Neural progenitor cell (in vitro differentiated cells): ENCODE measurements around the gene PTPRK. TPM values are rescaled to one million over a fixed set of nuclear protein-coding genes. Genes with fewer than 3 reads are reported as not detected.

Experiments
- DNase-seq: peaks from one replicate; pipeline ENCODE4 v3.0.0-alpha.2; 2016; ENCODE audit warnings: low spot score
- H2AFZ ChIP-seq: fragments of 200-600 bp; sonication (generic); replicated peaks from 2 replicates; pipeline ENCODE4 v1.6.1; 2016; ENCODE audit warnings: antibody characterized with exemption
- H3F3A ChIP-seq: fragments of 200-600 bp; sonication (generic); 2 replicates; pipeline ENCODE4 v1.6.1; 2016; ENCODE audit warnings: antibody characterized with exemption, low read depth
- H3K27ac ChIP-seq: fragments of 200-600 bp; sonication (generic); 2 replicates; pipeline ENCODE4 v1.5.1; 2016; ENCODE audit warnings: mild to moderate bottlenecking
- H3K27me3 ChIP-seq: fragments of 200-600 bp; sonication (generic); 2 replicates; pipeline ENCODE4 v1.6.1; 2016; ENCODE audit warnings: mild to moderate bottlenecking, moderate library complexity
- H3K36me3 ChIP-seq: fragments of 200-600 bp; sonication (generic); 2 replicates; pipeline ENCODE4 v1.5.1; 2016
- H3K4me1 ChIP-seq: fragments of 200-600 bp; sonication (generic); 2 replicates; pipeline ENCODE4 v1.6.1; 2016; ENCODE audit warnings: mixed run types
- H3K4me2 ChIP-seq: fragments of 200-600 bp; sonication (generic); 2 replicates; pipeline ENCODE4 v1.6.1; 2016
- H3K4me3 ChIP-seq: fragments of 200-600 bp; sonication (generic); 2 replicates; pipeline ENCODE4 v1.5.1; 2016
- H3K79me2 ChIP-seq: fragments of 200-600 bp; sonication (generic); 2 replicates; pipeline ENCODE4 v1.6.1; 2016; ENCODE audit warnings: low read depth
- H3K9ac ChIP-seq: fragments of 200-600 bp; sonication (generic); 2 replicates; pipeline ENCODE4 v1.6.1; 2016
- H3K9me3 ChIP-seq: fragments of 200-600 bp; sonication (generic); 2 replicates; pipeline ENCODE4 v1.5.1; 2016; ENCODE audit warnings: low read depth
- H4K20me1 ChIP-seq: fragments of 200-600 bp; sonication (generic); 2 replicates; pipeline ENCODE4 v1.6.1; 2016; ENCODE audit warnings: low read depth
- H3K27ac Mint-ChIP-seq: 3 replicates; pipeline ENCODE4 v1.8.0; 2021; ENCODE audit warnings: mixed read lengths
- H3K27me3 Mint-ChIP-seq: 2 replicates; pipeline ENCODE4 v1.8.0; 2022; ENCODE audit warnings: low read depth, mild to moderate bottlenecking, inconsistent platforms, moderate library complexity, mixed read lengths; ENCODE audit not compliant: insufficient read depth
- H3K36me3 Mint-ChIP-seq: 3 replicates; pipeline ENCODE4 v1.8.0; 2021; ENCODE audit warnings: mixed read lengths
- H3K4me1 Mint-ChIP-seq: 3 replicates; pipeline ENCODE4 v1.8.0; 2021; ENCODE audit warnings: mixed read lengths
- H3K4me3 Mint-ChIP-seq: 3 replicates; pipeline ENCODE4 v1.8.0; 2021; ENCODE audit warnings: mild to moderate bottlenecking, moderate library complexity, mixed read lengths
- H3K9me3 Mint-ChIP-seq: 3 replicates; pipeline ENCODE4 v1.8.0; 2020; ENCODE audit warnings: mixed read lengths
- EZH2 ChIP-seq: fragments of 200-600 bp; sonication (generic); IDR thresholded peaks from 2 replicates; pipeline ENCODE4 v1.6.1; 2017; ENCODE audit warnings: antibody characterized with exemption, mild to moderate bottlenecking, moderate library complexity
- EZH2phosphoT487 ChIP-seq: fragments of 200-600 bp; sonication (generic); IDR thresholded peaks from 2 replicates; pipeline ENCODE4 v1.6.1; 2017; ENCODE audit warnings: antibody characterized with exemption
- total RNA-seq: library from RNA; depleted of rRNA; stranded (reverse); fragments of >200 nt; gene quantifications from 2 replicates; pipeline ENCODE4 v1.2.3, GENCODE V29; 2015; ENCODE audit warnings: low replicate concordance
- TF ChIP-seq, protein P1 (sequence below): fragments of 200-600 bp; sonication (generic); IDR thresholded peaks from 2 replicates; pipeline ENCODE4 v1.5.1; 2017; ENCODE audit warnings: antibody characterized with exemption, mild to moderate bottlenecking

PTPRK gene
- total RNA-seq, 1 donor from 2014 or later: 35.0 TPM

DNA sequence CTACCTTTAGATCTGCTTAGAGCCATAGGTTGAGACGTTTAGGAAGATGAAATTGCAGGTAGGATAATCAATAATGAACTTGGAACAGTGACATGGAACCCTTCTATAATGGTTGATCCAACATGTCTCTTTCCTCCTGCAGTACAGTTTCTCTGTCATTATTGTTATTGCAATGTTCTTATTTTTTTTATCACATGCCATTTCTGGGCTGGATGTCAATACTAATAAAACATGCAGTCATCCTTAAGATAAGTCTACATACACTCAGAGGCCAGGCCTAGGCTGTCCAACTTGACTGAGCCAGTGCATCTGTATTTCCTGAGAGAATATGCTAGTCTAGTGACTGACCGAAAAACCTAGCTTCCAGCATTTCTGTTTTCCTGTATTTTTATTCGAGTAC lies 544.3 kb downstream of the PTPRK start:
- Mint-ChIP-seq H3K36me3 (peaks cover 17% of the 10 kb centered on the region), H3K9me3 (no peaks in the 10 kb centered on the region), H3K27me3 (no peaks in the 10 kb centered on the region), H3K4me1 (no peaks in the 10 kb centered on the region), H3K4me3 (no peak overlapping the region), H3K27ac (no peak overlapping the region)
- Histone ChIP-seq H3K36me3 (no peaks in the 10 kb centered on the region), H2AFZ (no peak overlapping the region), H3K9me3 (no peaks in the 10 kb centered on the region), H3K4me2 (no peak overlapping the region), H3K9ac (no peak overlapping the region), H3K4me3 (no peak overlapping the region), H3F3A (no peaks in the 10 kb centered on the region), H4K20me1 (no peaks in the 10 kb centered on the region), H3K27me3 (no peaks in the 10 kb centered on the region), H3K27ac (no peak overlapping the region), H3K79me2 (no peaks in the 10 kb centered on the region), H3K4me1 (no peaks in the 10 kb centered on the region)
- no peak for TF ChIP-seq EZH2phosphoT487
- TF ChIP-seq, protein P1, sequence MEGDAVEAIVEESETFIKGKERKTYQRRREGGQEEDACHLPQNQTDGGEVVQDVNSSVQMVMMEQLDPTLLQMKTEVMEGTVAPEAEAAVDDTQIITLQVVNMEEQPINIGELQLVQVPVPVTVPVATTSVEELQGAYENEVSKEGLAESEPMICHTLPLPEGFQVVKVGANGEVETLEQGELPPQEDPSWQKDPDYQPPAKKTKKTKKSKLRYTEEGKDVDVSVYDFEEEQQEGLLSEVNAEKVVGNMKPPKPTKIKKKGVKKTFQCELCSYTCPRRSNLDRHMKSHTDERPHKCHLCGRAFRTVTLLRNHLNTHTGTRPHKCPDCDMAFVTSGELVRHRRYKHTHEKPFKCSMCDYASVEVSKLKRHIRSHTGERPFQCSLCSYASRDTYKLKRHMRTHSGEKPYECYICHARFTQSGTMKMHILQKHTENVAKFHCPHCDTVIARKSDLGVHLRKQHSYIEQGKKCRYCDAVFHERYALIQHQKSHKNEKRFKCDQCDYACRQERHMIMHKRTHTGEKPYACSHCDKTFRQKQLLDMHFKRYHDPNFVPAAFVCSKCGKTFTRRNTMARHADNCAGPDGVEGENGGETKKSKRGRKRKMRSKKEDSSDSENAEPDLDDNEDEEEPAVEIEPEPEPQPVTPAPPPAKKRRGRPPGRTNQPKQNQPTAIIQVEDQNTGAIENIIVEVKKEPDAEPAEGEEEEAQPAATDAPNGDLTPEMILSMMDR: no peak
- no peak for TF ChIP-seq EZH2
- no peak for DNase-seq

DNA sequence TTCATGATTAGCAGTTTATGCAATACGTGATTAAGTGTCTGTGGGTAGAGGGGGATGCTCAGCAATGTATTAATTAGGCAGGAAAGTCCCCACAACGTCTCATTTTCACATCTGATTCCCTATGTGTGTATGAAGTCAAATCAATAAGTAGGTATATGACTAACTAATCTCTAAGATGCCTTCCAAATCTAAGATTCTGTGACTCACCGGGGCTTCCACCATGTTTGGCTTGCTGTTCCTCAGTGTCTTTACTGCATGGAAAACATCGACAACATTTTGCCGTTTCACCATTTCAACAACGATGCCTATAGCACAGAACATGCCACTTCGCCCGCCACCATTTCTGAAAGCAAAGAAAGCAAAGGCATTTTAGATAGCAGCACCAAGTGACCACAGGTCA lies 547.6 kb downstream of the PTPRK start:
- H3K79me2 ChIP-seq: no peaks in the 10 kb centered on the region
- DNase-seq: no peak
- Mint-ChIP-seq H3K4me3 (no peak overlapping the region), H3K9me3 (no peaks in the 10 kb centered on the region), H3K4me1 (no peaks in the 10 kb centered on the region), H3K27ac (no peak overlapping the region), H3K36me3 (peaks cover 20% of the 10 kb centered on the region), H3K27me3 (no peaks in the 10 kb centered on the region)
- no peak overlapping the region for H3K4me2 ChIP-seq
- no peak overlapping the region for H3K9ac ChIP-seq
- no peak overlapping the region for H2AFZ ChIP-seq
- no peaks in the 10 kb centered on the region for H3K27me3 ChIP-seq
- H3K9me3 ChIP-seq: no peaks in the 10 kb centered on the region
- no peaks in the 10 kb centered on the region for H4K20me1 ChIP-seq
- TF ChIP-seq, protein P1: no peak
- TF ChIP-seq EZH2phosphoT487 (no peak), EZH2 (no peak)
- H3K36me3 ChIP-seq: no peaks in the 10 kb centered on the region
- H3K27ac ChIP-seq: no peak overlapping the region
- no peaks in the 10 kb centered on the region for H3F3A ChIP-seq
- H3K4me1 ChIP-seq: no peaks in the 10 kb centered on the region
- H3K4me3 ChIP-seq: no peak overlapping the region

DNA sequence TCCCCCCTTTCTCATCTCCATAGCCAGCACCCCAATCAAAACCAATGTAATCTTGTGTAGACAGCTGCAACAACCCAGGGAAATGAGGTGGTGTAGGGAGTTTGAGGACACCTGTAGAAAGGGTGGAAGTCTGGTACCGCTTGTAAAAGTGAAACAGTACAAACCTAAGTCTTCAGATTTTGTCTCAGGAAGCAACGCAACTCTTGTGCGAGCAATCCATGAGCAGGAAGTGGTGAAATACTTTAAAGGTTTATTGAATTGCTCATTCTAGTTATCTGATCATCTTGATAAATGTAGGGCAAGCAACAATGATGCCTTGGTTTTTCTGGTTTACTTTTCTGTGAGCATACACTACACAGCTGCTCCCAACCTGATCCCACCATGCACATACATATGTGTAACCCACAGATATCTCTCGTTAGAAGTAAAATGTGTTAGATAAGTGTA lies 548.4 kb downstream of the PTPRK start:
- no peak overlapping the region for H3K4me3 ChIP-seq
- H3K36me3 ChIP-seq: no peaks in the 10 kb centered on the region
- peaks cover 20% of the 10 kb centered on the region for H3K36me3 Mint-ChIP-seq
- no peak for TF ChIP-seq EZH2
- no peak for TF ChIP-seq EZH2phosphoT487
- TF ChIP-seq, protein P1: no peak
- no peaks in the 10 kb centered on the region for H3K4me1 ChIP-seq
- H3K4me3 Mint-ChIP-seq: no peak overlapping the region
- no peaks in the 10 kb centered on the region for H3K27me3 ChIP-seq
- H3K79me2 ChIP-seq: no peaks in the 10 kb centered on the region
- no peak overlapping the region for H3K27ac Mint-ChIP-seq
- H4K20me1 ChIP-seq: no peaks in the 10 kb centered on the region
- no peaks in the 10 kb centered on the region for H3K27me3 Mint-ChIP-seq
- H3K4me2 ChIP-seq: no peak overlapping the region
- no peak overlapping the region for H2AFZ ChIP-seq
- H3K9me3 ChIP-seq: no peaks in the 10 kb centered on the region
- no peaks in the 10 kb centered on the region for H3K9me3 Mint-ChIP-seq
- H3K4me1 Mint-ChIP-seq: no peaks in the 10 kb centered on the region
- no peaks in the 10 kb centered on the region for H3F3A ChIP-seq
- DNase-seq: no peak
- no peak overlapping the region for H3K9ac ChIP-seq
- H3K27ac ChIP-seq: no peak overlapping the region

DNA sequence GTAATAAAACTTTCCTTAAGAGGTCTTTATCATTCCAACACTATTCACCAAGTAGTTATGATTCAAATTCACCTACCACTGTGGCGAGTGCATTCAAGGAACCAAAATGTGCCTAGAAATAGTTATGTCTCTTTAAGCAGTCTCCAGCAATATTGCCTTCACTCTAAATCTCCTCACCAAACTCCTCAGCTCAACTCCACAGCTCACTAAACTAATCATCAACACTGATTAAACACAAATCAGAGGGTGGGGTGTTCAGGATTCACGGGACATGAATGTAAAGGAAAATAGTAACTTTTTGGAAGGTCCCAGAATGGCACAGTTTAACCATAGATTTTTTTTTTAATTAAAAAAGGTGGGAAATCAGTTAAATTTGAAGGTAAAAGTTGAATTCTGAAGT lies 549.0 kb downstream of the PTPRK start:
- H3K9ac ChIP-seq: no peak overlapping the region
- no peak overlapping the region for H3K27ac ChIP-seq
- no peaks in the 10 kb centered on the region for H3K79me2 ChIP-seq
- no peaks in the 10 kb centered on the region for H3K4me1 Mint-ChIP-seq
- no peaks in the 10 kb centered on the region for H3K36me3 ChIP-seq
- H3K27ac Mint-ChIP-seq: no peak overlapping the region
- no peak overlapping the region for H3K4me2 ChIP-seq
- H4K20me1 ChIP-seq: no peaks in the 10 kb centered on the region
- H2AFZ ChIP-seq: no peak overlapping the region
- no peaks in the 10 kb centered on the region for H3K9me3 Mint-ChIP-seq
- DNase-seq: no peak
- H3K4me3 Mint-ChIP-seq: no peak overlapping the region
- no peaks in the 10 kb centered on the region for H3F3A ChIP-seq
- H3K27me3 ChIP-seq: no peaks in the 10 kb centered on the region
- no peaks in the 10 kb centered on the region for H3K4me1 ChIP-seq
- H3K9me3 ChIP-seq: no peaks in the 10 kb centered on the region
- no peak overlapping the region for H3K4me3 ChIP-seq
- H3K27me3 Mint-ChIP-seq: no peaks in the 10 kb centered on the region
- TF ChIP-seq EZH2phosphoT487: no peak
- TF ChIP-seq, protein P1: no peak
- no peak for TF ChIP-seq EZH2
- H3K36me3 Mint-ChIP-seq: peaks cover 17% of the 10 kb centered on the region
